ENCODE results near the gene DYRK1A. TPM values are rescaled to one million over a fixed set of nuclear protein-coding genes. Genes with fewer than 3 reads are reported as not detected.

DYRK1A gene
- total and polyA plus RNA-seq, 2 of the 13 experiments (the other 11 are each of a cell fraction or from before 2014, with no cell fraction given), result 24.6 to 34.2 TPM

GRCh38 chr21:37571442-37571841 is 204.9 kb downstream of the DYRK1A start:
- no peak overlapping the region for H3K9ac ChIP-seq (ENCODE audit: insufficient read depth, low read depth, low read length)
- no peak overlapping the region for H3K4me2 ChIP-seq (ENCODE audit: low read depth, low read length)
- H3K9me3 ChIP-seq (ENCODE audit: low read length), result no peaks in the 10 kb centered on the region
- DNase-seq (ENCODE audit: low spot score) (no peak), ATAC-seq (no peak), FAIRE-seq (no peak)
- ChIA-PET POLR2A (interaction anchor here (0.7 kb wide), 1 partner anchor 211 kb away, joined by 3 read pairs; no protein-coding TSS in a partner anchor), CTCF (ENCODE audit: low intra/inter-chr PET ratio, low total read pairs) (no interaction called here)
- H3K27me3 ChIP-seq (ENCODE audit: control insufficient read depth in 1 of 2, insufficient read depth in 2 of 2, low read length in 2 of 2), result peaks cover 0 to 8% of the 10 kb centered on the region in 2 experiments; a peak in 1 of 5 replicates
- no peaks in the 10 kb centered on the region for H3K36me3 ChIP-seq (replicated peaks in 1 of 2; ENCODE audit: control insufficient read depth in 1 of 2, insufficient read depth in 2 of 2, low read length in 2 of 2)
- intact Hi-C loops (cut with micrococcal nuclease; ENCODE audit: unreplicated experiment) (no loop called here), in situ Hi-C loops (cut with HindIII; ENCODE audit: extremely low pct_ligation_motif_present, low pct_unique_long_range_greater_than_20kb) (no loop called here)
- peaks cover 21% of the 10 kb centered on the region for H3K4me1 ChIP-seq (ENCODE audit: insufficient read depth, low read length)
- no TSS peak for BruUV-seq (replicated peaks)
- 27% methylated on average over 6 of the region's 6 CpGs for WGBS (ENCODE audit: low lambda C conversion rate)
- no peaks in the 10 kb centered on the region for H3K79me2 ChIP-seq (ENCODE audit: insufficient read depth, low read length)
- peak; percentile 81 to 84 for TF ChIP-seq MAFK (conservative IDR thresholded peaks at IDR 0.05 in 1 of 2, IDR thresholded peaks at IDR 0.05 in 1 of 2; ENCODE audit: low read length in 2 of 2)
- TF ChIP-seq, protein P1, sequence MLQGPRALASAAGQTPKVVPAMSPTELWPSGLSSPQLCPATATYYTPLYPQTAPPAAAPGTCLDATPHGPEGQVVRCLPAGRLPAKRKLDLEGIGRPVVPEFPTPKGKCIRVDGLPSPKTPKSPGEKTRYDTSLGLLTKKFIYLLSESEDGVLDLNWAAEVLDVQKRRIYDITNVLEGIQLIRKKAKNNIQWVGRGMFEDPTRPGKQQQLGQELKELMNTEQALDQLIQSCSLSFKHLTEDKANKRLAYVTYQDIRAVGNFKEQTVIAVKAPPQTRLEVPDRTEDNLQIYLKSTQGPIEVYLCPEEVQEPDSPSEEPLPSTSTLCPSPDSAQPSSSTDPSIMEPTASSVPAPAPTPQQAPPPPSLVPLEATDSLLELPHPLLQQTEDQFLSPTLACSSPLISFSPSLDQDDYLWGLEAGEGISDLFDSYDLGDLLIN (CRISPR knock-in tag; IDR thresholded peaks at IDR 0.05; ENCODE audit: borderline replicate concordance), result no peak
- no peak for TF ChIP-seq TCF7 (IDR thresholded peaks at IDR 0.05; ENCODE audit: low read depth)
- peak; percentile 79 for TF ChIP-seq MAFF (IDR thresholded peaks at IDR 0.05; ENCODE audit: low read depth, low read length)
- no peak overlapping the region for H2AFZ ChIP-seq (ENCODE audit: low read length)
- H3K27ac ChIP-seq (ENCODE audit: extremely low read length, insufficient read depth, low read length), result no peak overlapping the region
- no peaks in the 10 kb centered on the region for H4K20me1 ChIP-seq (ENCODE audit: insufficient read depth, low read length)
- H3K4me3 ChIP-seq (replicated peaks in 1 of 3; ENCODE audit: insufficient read depth in 1 of 3, low read depth in 2 of 3, low read length in 3 of 3), result no peak overlapping the region

- Histone ChIP-seq H3K9ac (ENCODE audit: insufficient read depth, low read depth, low read length) (no peak overlapping the region), H3K27ac (ENCODE audit: extremely low read length, insufficient read depth, low read length) (no peak overlapping the region), H3K79me2 (ENCODE audit: insufficient read depth, low read length) (no peaks in the 10 kb centered on the region), H3K4me3 (replicated peaks in 1 of 3; ENCODE audit: insufficient read depth in 1 of 3, low read depth in 2 of 3, low read length in 3 of 3) (no peak overlapping the region), H4K20me1 (ENCODE audit: insufficient read depth, low read length) (no peaks in the 10 kb centered on the region), H3K36me3 (replicated peaks in 1 of 2; ENCODE audit: control insufficient read depth in 1 of 2, insufficient read depth in 2 of 2, low read length in 2 of 2) (no peaks in the 10 kb centered on the region), H3K27me3 (ENCODE audit: control insufficient read depth in 1 of 2, insufficient read depth in 2 of 2, low read length in 2 of 2) (peaks cover 0 to 5% of the 10 kb centered on the region in 2 experiments; a peak in 1 of 5 replicates), H3K9me3 (ENCODE audit: low read length) (peaks cover 12% of the 10 kb centered on the region; the same call in 1 of the 2 replicates), H2AFZ (ENCODE audit: low read length) (no peak overlapping the region), H3K4me1 (ENCODE audit: insufficient read depth, low read length) (peaks cover 20% of the 10 kb centered on the region), H3K4me2 (ENCODE audit: low read depth, low read length) (no peak overlapping the region)
- POLR2A ChIA-PET, result interaction anchor here (1.9 kb wide), 1 partner anchor 10 kb away, joined by 5 read pairs; no protein-coding TSS in a partner anchor
- ATAC-seq (no peak; the same call in 2 of the 3 replicates), DNase-seq (ENCODE audit: low spot score) (no peak), FAIRE-seq (no peak)
- in situ Hi-C loops (cut with HindIII; ENCODE audit: extremely low pct_ligation_motif_present, low pct_unique_long_range_greater_than_20kb), result no loop called here
- intact Hi-C loops (cut with micrococcal nuclease; ENCODE audit: unreplicated experiment), result no loop called here
- BruUV-seq (replicated peaks), result no TSS peak
- CTCF ChIA-PET (ENCODE audit: low intra/inter-chr PET ratio, low total read pairs), result no interaction called here
- WGBS (ENCODE audit: low lambda C conversion rate), result 34% methylated on average over 6 of the region's 6 CpGs
- TF ChIP-seq DR1 (CRISPR knock-in tag; IDR thresholded peaks at IDR 0.05) (no peak), ZNF207 (IDR thresholded peaks at IDR 0.05; ENCODE audit: borderline replicate concordance) (no peak), MEF2D (CRISPR knock-in tag; IDR thresholded peaks at IDR 0.05) (no peak), ZNF180 (CRISPR knock-in tag; IDR thresholded peaks at IDR 0.05; ENCODE audit: borderline replicate concordance, low read depth) (no peak), ZSCAN5A (CRISPR knock-in tag; IDR thresholded peaks at IDR 0.05; ENCODE audit: borderline replicate concordance) (no peak), ZNF674 (CRISPR knock-in tag; IDR thresholded peaks at IDR 0.05; ENCODE audit: low read depth) (no peak), HES4 (CRISPR knock-in tag; IDR thresholded peaks at IDR 0.05; ENCODE audit: borderline replicate concordance) (no peak), NFIB (CRISPR knock-in tag; IDR thresholded peaks at IDR 0.05; ENCODE audit: borderline replicate concordance) (no peak), NAIF1 (CRISPR knock-in tag; IDR thresholded peaks at IDR 0.05; ENCODE audit: borderline replicate concordance) (no peak), ZNF234 (CRISPR knock-in tag; conservative IDR thresholded peaks at IDR 0.05) (no peak), SMAD1 (CRISPR knock-in tag; IDR thresholded peaks at IDR 0.05; ENCODE audit: borderline replicate concordance, low read depth) (no peak), ASH2L (IDR thresholded peaks at IDR 0.05; ENCODE audit: insufficient read length, low read depth, low read length) (no peak), GATA4 (IDR thresholded peaks at IDR 0.05; ENCODE audit: borderline replicate concordance, low read depth) (no peak), RFXANK (CRISPR knock-in tag; IDR thresholded peaks at IDR 0.05) (no peak)
These were observed 207.7 kb downstream of the DYRK1A start for GRCh38 chr21:37574316-37574715.
